GM18951 (cell line): ENCODE results near the gene SLC9A1.

Source experiments
- POLR2A ChIP-seq: IDR thresholded peaks from 4 replicates; pipeline ENCODE4 v1.6.1; 2011; ENCODE audit warnings: mild to moderate bottlenecking; ENCODE audit not compliant: insufficient read length, insufficient read depth; ENCODE audit errors: extremely low read depth
- in situ Hi-C: fragments of 300-500 bp; cut with MboI; formaldehyde crosslinking; loops from one replicate; pipeline ENCODE4 v1.12.0; 2022; ENCODE audit warnings: low sequenced_read_pairs, mixed read lengths, inconsistent platforms; ENCODE audit not compliant: unreplicated experiment

Gene SLC9A1

DNA sequence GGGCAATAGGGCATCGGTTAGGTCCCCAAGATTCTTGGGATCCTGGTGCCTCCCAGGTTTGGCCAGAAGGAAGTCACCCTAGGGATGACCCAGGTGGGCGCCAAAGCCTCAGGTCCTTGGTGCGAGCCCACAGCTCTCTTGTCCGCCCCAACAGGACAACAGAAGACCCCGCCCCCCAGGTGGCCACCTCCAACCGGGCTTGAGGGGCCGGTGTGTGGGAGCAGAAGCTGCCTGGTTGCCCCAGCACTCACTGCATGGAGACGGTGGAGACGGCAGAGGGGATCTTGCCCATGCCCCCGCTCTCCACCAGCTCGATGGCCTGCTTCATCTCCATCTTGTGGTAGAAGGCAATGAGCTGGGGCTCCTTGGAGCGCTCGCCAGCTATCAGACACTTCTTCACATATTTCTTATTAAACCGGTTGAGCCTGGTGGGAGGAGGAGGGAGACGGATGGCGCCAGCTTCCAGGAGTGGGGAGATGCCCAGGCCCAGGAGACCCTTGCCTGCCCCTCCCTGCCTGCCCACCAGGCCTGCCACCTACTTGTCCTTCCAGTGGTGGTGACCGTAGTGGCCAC lies 52.7 kb downstream of the SLC9A1 start:
- in situ Hi-C loops, result loop anchor here (5.0 kb wide), 1 partner anchor 175 kb away; no protein-coding TSS in a partner anchor
- no peak for TF ChIP-seq POLR2A

DNA sequence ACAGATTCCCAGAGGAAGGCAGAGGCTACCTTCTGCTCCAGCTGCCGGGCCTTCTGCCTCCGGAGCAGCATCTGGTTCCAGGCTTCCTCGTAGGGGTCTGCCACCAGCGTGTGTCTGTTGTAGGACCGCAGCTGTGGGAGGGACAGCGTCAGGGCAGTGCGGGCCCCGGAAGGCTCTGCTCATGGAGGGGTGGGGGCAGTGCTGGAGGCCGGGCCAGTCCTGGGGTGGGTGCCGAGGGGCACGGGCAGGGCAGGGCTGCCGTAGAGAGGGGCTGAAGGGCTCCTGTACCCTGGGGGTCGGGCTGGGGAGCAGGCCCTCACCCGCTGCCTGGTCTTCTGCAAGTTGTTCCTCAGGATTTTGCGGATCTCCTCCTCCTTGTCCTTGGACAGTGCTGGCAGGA lies 53.2 kb downstream of the SLC9A1 start:
- no peak for TF ChIP-seq POLR2A
- in situ Hi-C loops, result loop anchor here (5.0 kb wide), 1 partner anchor 176 kb away; no protein-coding TSS in a partner anchor

- TF ChIP-seq POLR2A, result no peak
- in situ Hi-C loops, result loop anchor here (5.0 kb wide), 1 partner anchor 176 kb away; no protein-coding TSS in a partner anchor
Observed at GRCh38 chr1:27101054-27101491, 53.9 kb downstream of the SLC9A1 start.

DNA sequence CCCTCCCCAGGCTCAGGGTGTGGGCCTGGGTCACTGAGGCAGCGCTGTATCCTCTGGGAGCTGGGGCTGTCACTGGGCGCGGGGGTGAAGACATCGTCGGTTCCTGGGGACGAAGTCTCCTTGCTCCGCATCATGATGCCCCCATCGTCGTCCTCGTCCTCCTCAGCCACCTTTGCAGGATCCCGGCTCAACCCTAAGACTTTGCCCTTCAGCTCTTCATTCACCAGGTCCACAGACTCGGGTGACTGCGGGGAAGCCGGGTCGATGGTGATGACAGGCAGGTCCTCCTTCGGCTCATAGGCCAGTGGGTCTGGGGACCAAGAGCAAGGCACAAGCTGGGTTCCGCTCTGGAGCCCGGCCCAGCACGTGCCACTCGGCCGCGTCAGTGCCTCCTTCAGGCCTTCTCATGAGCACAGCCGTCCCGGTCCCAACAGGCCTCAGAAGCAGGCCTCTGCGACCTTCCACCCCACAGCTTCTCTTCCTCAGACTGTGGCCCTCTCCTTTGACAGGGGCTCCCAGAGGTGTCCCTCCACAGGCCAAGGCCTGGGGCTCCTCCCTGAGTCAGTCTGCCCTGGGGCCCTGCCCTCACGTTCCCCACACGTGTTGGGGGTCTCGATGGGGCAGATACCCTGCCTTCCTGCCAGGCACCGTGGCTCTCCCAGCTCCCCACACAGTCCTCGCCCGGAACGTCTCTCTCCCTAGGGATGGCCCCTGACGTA lies 54.4 kb downstream of the SLC9A1 start:
- in situ Hi-C loops, result loop anchor here (5.0 kb wide), 1 partner anchor 177 kb away; no protein-coding TSS in a partner anchor
- TF ChIP-seq POLR2A, result no peak

- TF ChIP-seq POLR2A, result no peak
- in situ Hi-C loops, result loop anchor here (5.0 to 10.0 kb wide), 2 partner anchors 55 to 178 kb away; no protein-coding TSS in a partner anchor
Observed at GRCh38 chr1:27099587-27100334, 55.2 kb downstream of the SLC9A1 start.

DNA sequence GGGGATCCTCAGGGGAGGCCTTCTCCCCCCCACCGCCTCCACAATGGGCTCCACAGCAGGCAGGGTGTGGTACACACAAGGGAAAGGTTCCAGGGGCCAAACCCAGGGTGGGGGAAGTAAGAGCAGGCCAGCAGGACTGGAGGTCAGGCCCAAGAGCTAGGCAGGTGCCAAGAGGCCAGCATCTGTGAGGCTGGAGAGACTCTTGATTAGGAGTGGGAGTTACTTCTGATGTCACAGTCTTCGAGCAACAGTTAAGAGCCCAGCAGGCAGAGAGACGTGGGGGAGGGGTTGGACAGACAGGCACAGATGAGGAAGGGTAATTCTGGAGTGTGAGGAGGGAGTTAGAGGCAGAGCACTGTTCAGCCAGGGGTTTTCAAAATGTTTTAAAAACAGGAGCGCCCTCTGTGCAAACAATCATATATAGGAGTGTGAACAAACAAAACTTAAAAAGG lies 55.8 kb downstream of the SLC9A1 start:
- in situ Hi-C loops, result loop anchor here (10.0 kb wide), 1 partner anchor 54 kb away; no protein-coding TSS in a partner anchor
- no peak for TF ChIP-seq POLR2A

- in situ Hi-C loops, result loop anchor here (10.0 kb wide), 1 partner anchor 54 kb away; no protein-coding TSS in a partner anchor
- no peak for TF ChIP-seq POLR2A
Observed at GRCh38 chr1:27098431-27099134, 56.3 kb downstream of the SLC9A1 start.

GRCh38 chr1:27097484-27097917 lies 57.4 kb downstream of the SLC9A1 start:
- in situ Hi-C loops, result loop anchor here (10.0 kb wide), 1 partner anchor 53 kb away; no protein-coding TSS in a partner anchor
- TF ChIP-seq POLR2A, result no peak

- TF ChIP-seq POLR2A, result no peak
- in situ Hi-C loops, result loop anchor here (10.0 kb wide), 1 partner anchor 51 kb away; no protein-coding TSS in a partner anchor
Observed at GRCh38 chr1:27095576-27095975, 59.3 kb downstream of the SLC9A1 start.

- in situ Hi-C loops, result loop anchor here (10.0 kb wide), 1 partner anchor 48 kb away; no protein-coding TSS in a partner anchor
- no peak for TF ChIP-seq POLR2A
Observed at GRCh38 chr1:27092888-27093287, 62.0 kb downstream of the SLC9A1 start.

DNA sequence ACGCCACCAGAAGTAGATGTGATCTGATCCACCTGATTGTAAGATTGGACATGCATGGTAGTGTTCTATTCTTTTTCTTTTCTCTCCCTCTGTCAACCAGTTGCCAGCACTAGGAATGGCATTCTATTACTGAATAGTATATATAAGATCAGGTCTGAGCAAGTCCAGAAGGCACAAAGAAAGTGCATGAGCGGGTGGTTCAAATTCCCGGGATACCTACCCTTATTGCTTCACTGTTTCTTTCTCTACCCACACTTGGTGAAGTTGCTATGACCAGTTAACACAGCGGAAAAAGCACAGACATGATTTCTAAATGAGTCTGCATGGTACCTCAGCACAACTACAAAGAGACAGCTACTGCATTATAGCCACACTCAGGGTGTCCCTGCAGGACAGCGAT lies 64.0 kb downstream of the SLC9A1 start:
- in situ Hi-C loops, result loop anchor here (10.0 kb wide), 1 partner anchor 46 kb away; no protein-coding TSS in a partner anchor
- TF ChIP-seq POLR2A, result no peak

DNA sequence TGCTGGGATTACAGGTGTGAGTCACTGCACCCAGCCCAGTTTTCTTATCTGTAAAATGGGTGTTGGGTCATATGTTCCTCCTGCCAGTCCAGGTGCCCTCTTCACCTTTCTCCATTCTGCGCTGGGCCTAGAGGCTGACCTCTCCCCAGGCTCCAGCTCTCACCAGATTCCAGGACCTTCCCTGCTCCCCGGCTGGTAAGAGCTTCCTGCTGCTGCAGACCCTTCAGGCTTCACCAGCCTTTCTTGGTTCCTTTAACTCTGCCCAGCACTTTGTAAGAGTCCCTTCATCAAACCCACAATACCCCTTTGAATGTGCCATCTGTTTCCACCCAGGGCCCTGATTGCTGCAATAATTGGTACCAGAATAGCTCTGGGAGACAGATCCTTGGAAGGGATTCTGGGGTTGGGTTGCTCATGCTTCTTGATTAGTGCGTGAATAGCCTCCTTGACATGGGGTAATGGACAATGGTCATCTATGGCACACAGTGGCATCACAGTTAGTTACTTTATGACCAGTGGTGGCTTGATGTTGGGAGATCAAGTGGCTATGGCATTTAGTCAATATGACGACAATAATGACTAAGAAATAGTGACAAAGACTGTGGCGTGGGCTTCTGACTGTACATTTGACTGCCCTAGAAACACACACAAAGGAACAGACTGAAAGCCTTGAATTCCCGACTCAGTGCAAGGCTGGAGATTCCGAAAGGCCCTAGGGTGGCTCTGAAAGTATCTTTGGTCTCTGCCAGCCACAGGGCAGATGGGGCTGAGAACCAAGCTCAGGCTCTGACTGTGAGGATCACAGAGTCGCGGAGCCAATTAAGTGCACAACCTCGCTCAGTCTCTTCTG lies 67.3 kb downstream of the SLC9A1 start:
- in situ Hi-C loops, result no loop called here
- TF ChIP-seq POLR2A, result no peak

DNA sequence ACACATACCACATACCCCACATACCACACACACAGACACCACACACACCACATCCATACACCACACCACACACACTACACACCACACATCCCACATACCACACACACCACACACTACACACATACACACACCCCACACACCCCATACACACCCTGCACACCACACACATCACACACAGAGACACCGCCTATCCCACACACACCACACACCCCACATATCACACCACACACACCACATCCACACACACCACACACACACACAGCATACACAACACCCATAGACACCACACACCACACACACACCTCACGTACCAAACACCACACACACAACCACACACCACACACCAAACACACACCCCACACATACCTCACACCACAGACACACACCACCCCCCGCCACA lies 68.3 kb downstream of the SLC9A1 start:
- TF ChIP-seq POLR2A, result no peak
- in situ Hi-C loops, result no loop called here
